ENCODE measurements around the gene FXR2.

Gene FXR2

GRCh38 chr17:7544911-7545310, 69.8 kb downstream of the FXR2 start:
- DNase-seq = no peak

Measured in CD4-positive, alpha-beta T cell treated with Interleukin-10 for 1 hour (primary cell).